Tibial nerve (tissue), 4 donors: ENCODE results near the gene PRKAG3.

Source experiments
- EP300 ChIP-seq, 2 donors: sonication (generic); formaldehyde crosslinking; IDR thresholded peaks; one replicate each; pipeline ENCODE4 v1.6.1; 2017; ENCODE audit warnings: antibody characterized with exemption in 2 of 2, mild to moderate bottlenecking in 1 of 2
- POLR2A ChIP-seq, 2 donors: fragments of 450-650 bp; IDR thresholded peaks; one replicate each; pipeline ENCODE4 v1.6.1; 2017; ENCODE audit warnings: antibody characterized with exemption in 2 of 2, mild to moderate bottlenecking in 2 of 2, moderate library complexity in 2 of 2
- TF ChIP-seq, protein P1 (sequence below), 5 experiments: fragments of 200-600 bp in 3 of 5; fragments of 450-650 bp in 2 of 5; sonication (generic) in 3 of 5; IDR thresholded peaks; one replicate each; pipeline ENCODE4 v1.5.1; 2016 to 2019; ENCODE audit warnings: antibody characterized with exemption in 5 of 5, mild to moderate bottlenecking in 3 of 5, moderate library complexity in 2 of 5

- TF ChIP-seq, protein P1, sequence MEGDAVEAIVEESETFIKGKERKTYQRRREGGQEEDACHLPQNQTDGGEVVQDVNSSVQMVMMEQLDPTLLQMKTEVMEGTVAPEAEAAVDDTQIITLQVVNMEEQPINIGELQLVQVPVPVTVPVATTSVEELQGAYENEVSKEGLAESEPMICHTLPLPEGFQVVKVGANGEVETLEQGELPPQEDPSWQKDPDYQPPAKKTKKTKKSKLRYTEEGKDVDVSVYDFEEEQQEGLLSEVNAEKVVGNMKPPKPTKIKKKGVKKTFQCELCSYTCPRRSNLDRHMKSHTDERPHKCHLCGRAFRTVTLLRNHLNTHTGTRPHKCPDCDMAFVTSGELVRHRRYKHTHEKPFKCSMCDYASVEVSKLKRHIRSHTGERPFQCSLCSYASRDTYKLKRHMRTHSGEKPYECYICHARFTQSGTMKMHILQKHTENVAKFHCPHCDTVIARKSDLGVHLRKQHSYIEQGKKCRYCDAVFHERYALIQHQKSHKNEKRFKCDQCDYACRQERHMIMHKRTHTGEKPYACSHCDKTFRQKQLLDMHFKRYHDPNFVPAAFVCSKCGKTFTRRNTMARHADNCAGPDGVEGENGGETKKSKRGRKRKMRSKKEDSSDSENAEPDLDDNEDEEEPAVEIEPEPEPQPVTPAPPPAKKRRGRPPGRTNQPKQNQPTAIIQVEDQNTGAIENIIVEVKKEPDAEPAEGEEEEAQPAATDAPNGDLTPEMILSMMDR (IDR thresholded peaks at IDR 0.05): no peak
- TF ChIP-seq POLR2A (IDR thresholded peaks at IDR 0.05) (no peak), EP300 (IDR thresholded peaks at IDR 0.05) (no peak)
Measured at GRCh38 chr2:218814540-218815243, 16.9 kb downstream of the PRKAG3 start.
